SK-N-SH (cell line): Measurements from ENCODE around the gene DPYSL4. TPM values are rescaled to one million over a fixed set of nuclear protein-coding genes. Genes with fewer than 3 reads are reported as not detected.

ENCODE experiments used
- CTCF ChIA-PET: fragments of 300-600, 350-600 bp; formaldehyde crosslinking; extraction: SDS; loops from one replicate; lab custom pipeline; 2021; lab: Yijun Ruan, JAX
- POLR2A ChIA-PET: fragments of 350-600 bp; sonication (Branson Sonifier 250); formaldehyde crosslinking; extraction: SDS; loops from one replicate; lab custom pipeline; 2020; ENCODE audit warnings: antibody characterized with exemption, inconsistent platforms; lab: Yijun Ruan, JAX
- DNase-seq: peaks from one replicate; pipeline ENCODE4 v3.0.0; 2012
- H2AFZ ChIP-seq: fragments of 200-600 bp; sonication (generic); 2 replicates; pipeline ENCODE4 v1.8.1; 2016; ENCODE audit warnings: antibody characterized with exemption, mild to moderate bottlenecking, low read depth
- H3F3A ChIP-seq: fragments of 200-600 bp; sonication (generic); replicated peaks from 2 replicates; pipeline ENCODE3; 2016; ENCODE audit warnings: antibody characterized with exemption, mild to moderate bottlenecking; ENCODE audit not compliant: insufficient read depth
- H3K27ac ChIP-seq, 2 experiments: fragments of 200-500 bp in 1 of 2; fragments of 200-600 bp in 1 of 2; sonication (Bioruptor generic) in 1 of 2; sonication (generic), shearing (Covaris generic) in 1 of 2; 2 replicates each; pipeline versions ENCODE4 v1.5.1 to v1.6.1; 2014 to 2016; ENCODE audit warnings: low read depth in 2 of 2, inconsistent platforms in 1 of 2, low read length in 1 of 2, mild to moderate bottlenecking in 1 of 2, mixed read lengths in 1 of 2
- H3K27me3 ChIP-seq: fragments of 200-600 bp; sonication (generic), shearing (Covaris generic); 2 replicates; pipeline ENCODE4 v1.6.1; 2016; ENCODE audit warnings: mixed run types; ENCODE audit not compliant: insufficient read depth
- H3K36me3 ChIP-seq, 2 experiments: fragments of 200-500 bp in 1 of 2; fragments of 200-600 bp in 1 of 2; sonication (Bioruptor generic) in 1 of 2; sonication (generic) in 1 of 2; replicated peaks in 1 of 2; 2 replicates each; pipeline versions ENCODE3 to v1.5.1; 2014 to 2016; ENCODE audit warnings: low read length in 1 of 2, mild to moderate bottlenecking in 1 of 2; ENCODE audit not compliant: insufficient read depth in 2 of 2, control insufficient read depth in 1 of 2
- H3K4me1 ChIP-seq, 2 experiments: fragments of 200-500 bp in 1 of 2; fragments of 200-600 bp in 1 of 2; sonication (Bioruptor generic) in 1 of 2; sonication (generic), shearing (Covaris generic) in 1 of 2; 2 replicates each; pipeline versions ENCODE4 v1.5.1 to v1.6.1; 2014 to 2016; ENCODE audit warnings: low read depth in 1 of 2, low read length in 1 of 2, mixed run types in 1 of 2; ENCODE audit not compliant: insufficient read depth in 2 of 2, control insufficient read depth in 1 of 2
- H3K4me2 ChIP-seq: fragments of 200-600 bp; sonication (generic), shearing (Covaris generic); 2 replicates; pipeline ENCODE4 v1.6.1; 2017; ENCODE audit warnings: mixed run types
- H3K4me3 ChIP-seq, 2 experiments: fragments of 200-500 bp in 1 of 2; fragments of 200-600 bp in 1 of 2; sonication (Bioruptor generic) in 1 of 2; sonication (generic), shearing (Covaris generic) in 1 of 2; 2 replicates each; pipeline versions ENCODE4 v1.5.1 to v1.8.1; 2014 to 2016; ENCODE audit warnings: low read depth in 2 of 2, inconsistent platforms in 1 of 2, low read length in 1 of 2, mild to moderate bottlenecking in 1 of 2, mixed read lengths in 1 of 2, moderate library complexity in 1 of 2
- H3K79me2 ChIP-seq: fragments of 200-600 bp; sonication (generic); 2 replicates; pipeline ENCODE4 v1.8.1; 2017; ENCODE audit warnings: mild to moderate bottlenecking; ENCODE audit not compliant: insufficient read depth
- H3K9ac ChIP-seq: fragments of 200-600 bp; sonication (generic); 2 replicates; pipeline ENCODE4 v1.6.1; 2017; ENCODE audit warnings: mixed run types
- H3K9me2 ChIP-seq: fragments of 200-600 bp; sonication (generic); 2 replicates; pipeline ENCODE4 v1.6.1; 2017; ENCODE audit warnings: mixed run types
- H3K9me3 ChIP-seq: fragments of 200-600 bp; sonication (generic); 2 replicates; pipeline ENCODE4 v1.6.1; 2017; ENCODE audit warnings: mixed run types, mild to moderate bottlenecking, moderate library complexity
- H4K20me1 ChIP-seq: fragments of 200-600 bp; sonication (generic); 2 replicates; pipeline ENCODE4 v1.6.1; 2017; ENCODE audit warnings: mild to moderate bottlenecking, mixed run types; ENCODE audit not compliant: insufficient read depth
- FOXM1 ChIP-seq: IDR thresholded peaks from 2 replicates; pipeline ENCODE4 v1.4.0; 2012; ENCODE audit warnings: low read depth, mild to moderate bottlenecking
- GABPA ChIP-seq: IDR thresholded peaks from 2 replicates; pipeline ENCODE4 v1.4.0; 2012; ENCODE audit warnings: low read depth, mild to moderate bottlenecking
- GATA2 ChIP-seq: sonication (generic); formaldehyde crosslinking; IDR thresholded peaks from 2 replicates; pipeline ENCODE4 v1.5.0; 2020; ENCODE audit warnings: mild to moderate bottlenecking, missing genetic modification reagents
- NRF1 ChIP-seq: IDR thresholded peaks from 2 replicates; pipeline ENCODE4 v1.6.1; 2012; ENCODE audit warnings: low read depth, mild to moderate bottlenecking, low read length
- RXRA ChIP-seq: IDR thresholded peaks from 2 replicates; pipeline ENCODE4 v1.4.0; 2012; ENCODE audit warnings: low read depth, mild to moderate bottlenecking, borderline replicate concordance
- SIN3A ChIP-seq: IDR thresholded peaks from 2 replicates; pipeline ENCODE4 v1.6.1; 2012; ENCODE audit warnings: low read depth, mild to moderate bottlenecking, low read length, moderate library complexity, borderline replicate concordance
- SMC3 ChIP-seq: IDR thresholded peaks from 2 replicates; pipeline ENCODE4 v1.6.1; 2012; ENCODE audit warnings: low read depth, low read length, improper control_type of control experiment
- TAF1 ChIP-seq: IDR thresholded peaks from 2 replicates; pipeline ENCODE4 v1.6.1; 2012; ENCODE audit warnings: low read depth, mild to moderate bottlenecking, low read length, moderate library complexity, borderline replicate concordance
- TCF12 ChIP-seq: IDR thresholded peaks from 2 replicates; pipeline ENCODE4 v1.4.0; 2012
- YY1 ChIP-seq: IDR thresholded peaks from 2 replicates; pipeline ENCODE4 v1.4.0; 2012; ENCODE audit warnings: low read depth, mild to moderate bottlenecking
- ZBTB33 ChIP-seq: IDR thresholded peaks from 2 replicates; pipeline ENCODE4 v1.4.0; 2012; ENCODE audit warnings: low read depth, borderline replicate concordance
- WGBS: methylation state at CpG from one replicate; pipeline ENCODE4 v1.1.6; 2017; ENCODE audit warnings: low lambda C conversion rate; 5-methylcytosine and 5-hydroxymethylcytosine counted together
- polyA plus RNA-seq, 3 experiments: library from polyadenylated mRNA; depleted of rRNA; stranded (reverse); fragments of >200 nt; gene quantifications; 2 replicates each; pipeline ENCODE4 v1.2.3, GENCODE V29; 2012
- TF ChIP-seq, protein P1 (sequence below): IDR thresholded peaks from 2 replicates; pipeline ENCODE4; 2012
- TF ChIP-seq, protein P2 (sequence below): IDR thresholded peaks from 2 replicates; pipeline ENCODE4 v1.6.1; 2012; ENCODE audit warnings: mild to moderate bottlenecking, low read depth, low read length, moderate library complexity
- TF ChIP-seq, protein P3 (sequence below): fragments of 150-350 bp; IDR thresholded peaks from 2 replicates; pipeline ENCODE4 v1.6.1; 2017; ENCODE audit warnings: antibody characterized with exemption, low read length, low read depth, borderline replicate concordance
- TF ChIP-seq, protein P4 (sequence below): IDR thresholded peaks from 2 replicates; pipeline ENCODE4 v1.4.0; 2012; ENCODE audit warnings: low read depth

DPYSL4 gene
- polyA plus RNA-seq, 1 of the 3 experiments (the other 2 are of a cell fraction), result 21.8 TPM

GRCh38 chr10:132245056-132245455 is 58.3 kb downstream of the DPYSL4 start:
- H3K4me3 ChIP-seq, result no peak overlapping the region
- no peaks in the 10 kb centered on the region for H3F3A ChIP-seq
- CTCF ChIA-PET, result interaction anchor here (1.4 to 2.0 kb wide), 2 partner anchors 16 to 21 kb away, joined by 3 to 4 read pairs; no protein-coding TSS in a partner anchor
- no peaks in the 10 kb centered on the region for H3K9me2 ChIP-seq
- POLR2A ChIA-PET, result no interaction called here
- H3K36me3 ChIP-seq, result no peaks in the 10 kb centered on the region
- H2AFZ ChIP-seq, result no peak overlapping the region
- H3K27me3 ChIP-seq, result no peaks in the 10 kb centered on the region
- H3K4me2 ChIP-seq, result no peak overlapping the region
- H3K9ac ChIP-seq, result no peak overlapping the region
- no peaks in the 10 kb centered on the region for H3K79me2 ChIP-seq
- H3K27ac ChIP-seq, result no peak overlapping the region
- TF ChIP-seq YY1 (no peak), GABPA (no peak)
- TF ChIP-seq, protein P1, sequence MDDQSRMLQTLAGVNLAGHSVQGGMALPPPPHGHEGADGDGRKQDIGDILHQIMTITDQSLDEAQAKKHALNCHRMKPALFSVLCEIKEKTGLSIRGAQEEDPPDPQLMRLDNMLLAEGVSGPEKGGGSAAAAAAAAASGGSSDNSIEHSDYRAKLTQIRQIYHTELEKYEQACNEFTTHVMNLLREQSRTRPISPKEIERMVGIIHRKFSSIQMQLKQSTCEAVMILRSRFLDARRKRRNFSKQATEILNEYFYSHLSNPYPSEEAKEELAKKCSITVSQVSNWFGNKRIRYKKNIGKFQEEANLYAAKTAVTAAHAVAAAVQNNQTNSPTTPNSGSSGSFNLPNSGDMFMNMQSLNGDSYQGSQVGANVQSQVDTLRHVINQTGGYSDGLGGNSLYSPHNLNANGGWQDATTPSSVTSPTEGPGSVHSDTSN, result no peak
- TF ChIP-seq, protein P2, sequence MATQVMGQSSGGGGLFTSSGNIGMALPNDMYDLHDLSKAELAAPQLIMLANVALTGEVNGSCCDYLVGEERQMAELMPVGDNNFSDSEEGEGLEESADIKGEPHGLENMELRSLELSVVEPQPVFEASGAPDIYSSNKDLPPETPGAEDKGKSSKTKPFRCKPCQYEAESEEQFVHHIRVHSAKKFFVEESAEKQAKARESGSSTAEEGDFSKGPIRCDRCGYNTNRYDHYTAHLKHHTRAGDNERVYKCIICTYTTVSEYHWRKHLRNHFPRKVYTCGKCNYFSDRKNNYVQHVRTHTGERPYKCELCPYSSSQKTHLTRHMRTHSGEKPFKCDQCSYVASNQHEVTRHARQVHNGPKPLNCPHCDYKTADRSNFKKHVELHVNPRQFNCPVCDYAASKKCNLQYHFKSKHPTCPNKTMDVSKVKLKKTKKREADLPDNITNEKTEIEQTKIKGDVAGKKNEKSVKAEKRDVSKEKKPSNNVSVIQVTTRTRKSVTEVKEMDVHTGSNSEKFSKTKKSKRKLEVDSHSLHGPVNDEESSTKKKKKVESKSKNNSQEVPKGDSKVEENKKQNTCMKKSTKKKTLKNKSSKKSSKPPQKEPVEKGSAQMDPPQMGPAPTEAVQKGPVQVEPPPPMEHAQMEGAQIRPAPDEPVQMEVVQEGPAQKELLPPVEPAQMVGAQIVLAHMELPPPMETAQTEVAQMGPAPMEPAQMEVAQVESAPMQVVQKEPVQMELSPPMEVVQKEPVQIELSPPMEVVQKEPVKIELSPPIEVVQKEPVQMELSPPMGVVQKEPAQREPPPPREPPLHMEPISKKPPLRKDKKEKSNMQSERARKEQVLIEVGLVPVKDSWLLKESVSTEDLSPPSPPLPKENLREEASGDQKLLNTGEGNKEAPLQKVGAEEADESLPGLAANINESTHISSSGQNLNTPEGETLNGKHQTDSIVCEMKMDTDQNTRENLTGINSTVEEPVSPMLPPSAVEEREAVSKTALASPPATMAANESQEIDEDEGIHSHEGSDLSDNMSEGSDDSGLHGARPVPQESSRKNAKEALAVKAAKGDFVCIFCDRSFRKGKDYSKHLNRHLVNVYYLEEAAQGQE, result no peak
- TF ChIP-seq, protein P3, sequence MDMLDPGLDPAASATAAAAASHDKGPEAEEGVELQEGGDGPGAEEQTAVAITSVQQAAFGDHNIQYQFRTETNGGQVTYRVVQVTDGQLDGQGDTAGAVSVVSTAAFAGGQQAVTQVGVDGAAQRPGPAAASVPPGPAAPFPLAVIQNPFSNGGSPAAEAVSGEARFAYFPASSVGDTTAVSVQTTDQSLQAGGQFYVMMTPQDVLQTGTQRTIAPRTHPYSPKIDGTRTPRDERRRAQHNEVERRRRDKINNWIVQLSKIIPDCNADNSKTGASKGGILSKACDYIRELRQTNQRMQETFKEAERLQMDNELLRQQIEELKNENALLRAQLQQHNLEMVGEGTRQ, result no peak
- 87% methylated on average over 14 of the region's 14 CpGs for WGBS
- H3K9me3 ChIP-seq, result no peaks in the 10 kb centered on the region
- H3K4me1 ChIP-seq, result peaks cover 0 to 52% of the 10 kb centered on the region in 2 experiments; a peak in 1 of 4 replicates
- DNase-seq, result no peak
- no peaks in the 10 kb centered on the region for H4K20me1 ChIP-seq

DNA sequence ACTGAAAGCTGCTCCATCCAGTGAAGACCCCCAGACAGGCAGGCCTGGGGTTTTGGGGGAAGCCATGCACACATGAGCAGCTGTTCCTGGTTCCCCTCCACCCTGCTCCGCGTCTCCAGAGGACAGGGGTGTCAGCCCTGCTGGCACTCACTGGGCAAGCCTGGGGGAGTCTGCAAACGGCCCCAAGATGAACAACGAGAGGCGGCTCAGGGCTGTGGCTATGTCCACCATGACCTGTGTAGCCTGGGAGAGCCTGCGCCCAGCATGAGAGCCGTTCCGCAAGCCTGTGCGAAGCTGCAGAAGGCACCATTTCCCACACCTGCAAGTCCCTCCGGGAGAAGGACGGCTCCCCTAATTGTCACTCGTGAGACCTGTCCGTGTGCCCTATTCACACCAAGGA is 59.5 kb downstream of the DPYSL4 start:
- Histone ChIP-seq H3K9me3 (no peaks in the 10 kb centered on the region), H3K4me2 (no peak overlapping the region), H3K27me3 (no peaks in the 10 kb centered on the region), H3K36me3 (no peaks in the 10 kb centered on the region), H3K9ac (no peak overlapping the region), H3F3A (no peaks in the 10 kb centered on the region), H3K4me3 (no peak overlapping the region), H3K9me2 (no peaks in the 10 kb centered on the region), H3K79me2 (no peaks in the 10 kb centered on the region), H4K20me1 (no peaks in the 10 kb centered on the region), H3K4me1 (peaks cover 0 to 41% of the 10 kb centered on the region in 2 experiments; a peak in 1 of 4 replicates), H2AFZ (no peak overlapping the region), H3K27ac (no peak overlapping the region)
- POLR2A ChIA-PET, result no interaction called here
- DNase-seq, result no peak
- CTCF ChIA-PET, result interaction anchor here (1.1 to 1.4 kb wide), 2 partner anchors 22 to 159 kb away, joined by 3 read pairs; no protein-coding TSS in a partner anchor
- WGBS, result 72% methylated on average over 4 of the region's 13 CpGs
- TF ChIP-seq TCF12, result no peak
- no peak for TF ChIP-seq SMC3
- TF ChIP-seq, protein P4, sequence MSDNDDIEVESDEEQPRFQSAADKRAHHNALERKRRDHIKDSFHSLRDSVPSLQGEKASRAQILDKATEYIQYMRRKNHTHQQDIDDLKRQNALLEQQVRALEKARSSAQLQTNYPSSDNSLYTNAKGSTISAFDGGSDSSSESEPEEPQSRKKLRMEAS, result no peak
- no peak for TF ChIP-seq FOXM1
- TF ChIP-seq, protein P1, result no peak
- no peak for TF ChIP-seq SIN3A
- no peak for TF ChIP-seq GATA2
- no peak for TF ChIP-seq ZBTB33
- TF ChIP-seq NRF1, result no peak
- TF ChIP-seq RXRA, result no peak
- TF ChIP-seq TAF1, result no peak
- TF ChIP-seq, protein P3, result no peak
- TF ChIP-seq GABPA, result no peak
